MM.1S (cell line): ENCODE data around the gene PPM1E.

ENCODE experiments used
- EZH2 ChIP-seq: fragments of 300-600 bp; sonication (generic); optimal IDR thresholded peaks from 2 replicates; pipeline ENCODE3; 2017; ENCODE audit warnings: low read depth, mild to moderate bottlenecking, antibody characterized with exemption, low read length, mixed read lengths
- TF ChIP-seq, protein P1 (sequence below): fragments of 300-600 bp; sonication (generic); IDR thresholded peaks from 2 replicates; pipeline ENCODE4 v1.5.1; 2016; ENCODE audit warnings: antibody characterized with exemption, low read length, mixed read lengths

DNA sequence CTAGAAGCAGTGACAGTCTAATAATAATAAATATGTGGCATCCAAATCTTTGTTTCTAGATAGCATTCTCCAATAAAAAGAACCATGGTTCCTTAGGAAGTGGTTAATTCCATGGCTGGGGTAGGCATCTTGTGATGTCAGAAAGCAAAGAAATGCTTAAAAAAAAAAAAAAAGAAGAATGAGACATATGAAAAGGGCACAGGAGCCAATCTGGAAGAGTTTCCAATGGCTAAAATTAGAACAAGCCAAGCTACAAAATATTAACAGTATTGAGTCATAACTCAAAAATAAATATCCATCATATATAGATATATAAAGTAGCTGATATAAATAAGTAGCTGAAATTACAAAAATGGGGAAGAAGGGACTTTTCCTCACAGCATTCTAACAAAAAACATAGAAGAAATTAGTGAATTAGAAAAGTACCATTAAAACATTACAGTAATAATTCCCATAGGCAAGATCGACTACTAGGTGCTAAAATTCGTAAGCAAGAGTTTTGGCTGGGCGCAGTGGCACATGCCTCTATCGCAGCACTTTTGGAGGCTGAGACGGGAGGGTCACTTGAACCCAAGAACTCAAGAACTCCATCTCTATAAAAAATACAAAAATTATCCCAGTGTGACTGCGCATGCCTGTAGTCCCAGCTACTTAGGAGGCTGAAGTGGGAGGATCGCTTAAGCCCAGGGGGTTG is 239.7 kb downstream of the PPM1E start:
- TF ChIP-seq, protein P1, sequence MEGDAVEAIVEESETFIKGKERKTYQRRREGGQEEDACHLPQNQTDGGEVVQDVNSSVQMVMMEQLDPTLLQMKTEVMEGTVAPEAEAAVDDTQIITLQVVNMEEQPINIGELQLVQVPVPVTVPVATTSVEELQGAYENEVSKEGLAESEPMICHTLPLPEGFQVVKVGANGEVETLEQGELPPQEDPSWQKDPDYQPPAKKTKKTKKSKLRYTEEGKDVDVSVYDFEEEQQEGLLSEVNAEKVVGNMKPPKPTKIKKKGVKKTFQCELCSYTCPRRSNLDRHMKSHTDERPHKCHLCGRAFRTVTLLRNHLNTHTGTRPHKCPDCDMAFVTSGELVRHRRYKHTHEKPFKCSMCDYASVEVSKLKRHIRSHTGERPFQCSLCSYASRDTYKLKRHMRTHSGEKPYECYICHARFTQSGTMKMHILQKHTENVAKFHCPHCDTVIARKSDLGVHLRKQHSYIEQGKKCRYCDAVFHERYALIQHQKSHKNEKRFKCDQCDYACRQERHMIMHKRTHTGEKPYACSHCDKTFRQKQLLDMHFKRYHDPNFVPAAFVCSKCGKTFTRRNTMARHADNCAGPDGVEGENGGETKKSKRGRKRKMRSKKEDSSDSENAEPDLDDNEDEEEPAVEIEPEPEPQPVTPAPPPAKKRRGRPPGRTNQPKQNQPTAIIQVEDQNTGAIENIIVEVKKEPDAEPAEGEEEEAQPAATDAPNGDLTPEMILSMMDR = no peak
- no peak for TF ChIP-seq EZH2
